HG02970 (cell line): ENCODE results near the gene ACVR1B.

Experiments used
- ATAC-seq: cut with Tn5 transposase; IDR thresholded peaks from one replicate; pipeline ENCODE4 v1.9.1; 2021; ENCODE audit warnings: mild to moderate bottlenecking, moderate library complexity, moderate number of reproducible peaks; ENCODE audit not compliant: unreplicated experiment, low FRiP score

ACVR1B gene

GRCh38 chr12:51917041-51917590 lies 34.4 kb upstream of the ACVR1B start:
- ATAC-seq = no peak

- no peak for ATAC-seq
These were observed 33.6 kb upstream of the ACVR1B start for GRCh38 chr12:51917746-51918453.

GRCh38 chr12:51920046-51920445 lies 31.5 kb upstream of the ACVR1B start:
- ATAC-seq = no peak

GRCh38 chr12:51921017-51921725 lies 30.3 kb upstream of the ACVR1B start:
- ATAC-seq = no peak

- ATAC-seq = no peak
These were observed 29.4 kb upstream of the ACVR1B start for GRCh38 chr12:51922146-51922545.

DNA sequence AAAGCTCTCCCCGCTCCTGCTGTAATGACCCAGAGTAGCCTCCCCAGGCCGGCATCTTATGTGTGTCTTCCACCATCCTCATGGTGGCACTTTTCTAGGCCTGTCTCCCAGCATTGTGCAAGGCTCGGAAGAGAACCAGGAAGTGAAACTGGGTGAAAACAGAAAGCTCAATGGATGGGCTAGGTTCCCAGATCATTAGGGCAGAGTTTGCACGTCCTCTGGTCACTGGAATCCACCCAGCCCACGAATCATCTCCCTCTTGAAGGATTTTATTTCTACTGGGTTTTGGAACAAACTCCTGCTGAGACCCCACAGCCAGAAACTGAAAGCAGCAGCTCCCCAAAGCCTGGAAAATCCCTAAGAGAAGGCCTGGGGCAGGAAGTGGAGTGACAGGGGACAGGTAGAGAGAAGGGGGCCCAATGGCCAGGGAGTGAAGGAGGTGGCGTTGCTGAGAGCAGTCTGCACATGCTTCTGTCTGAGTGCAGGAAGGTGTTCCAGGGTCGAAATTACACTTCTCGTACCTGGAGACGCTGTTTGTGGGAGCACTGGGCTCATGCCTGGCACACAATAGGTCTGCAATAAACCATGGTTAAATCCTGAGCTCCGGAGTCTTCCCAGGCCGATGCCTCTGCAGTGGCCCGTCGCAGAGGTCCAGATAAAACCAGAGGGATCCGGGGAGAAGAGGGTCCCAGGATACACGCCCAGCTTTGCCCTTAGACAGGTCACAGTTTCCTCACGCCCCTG lies 28.6 kb upstream of the ACVR1B start:
- ATAC-seq = no peak

GRCh38 chr12:51923506-51924365 lies 27.8 kb upstream of the ACVR1B start:
- no peak for ATAC-seq

DNA sequence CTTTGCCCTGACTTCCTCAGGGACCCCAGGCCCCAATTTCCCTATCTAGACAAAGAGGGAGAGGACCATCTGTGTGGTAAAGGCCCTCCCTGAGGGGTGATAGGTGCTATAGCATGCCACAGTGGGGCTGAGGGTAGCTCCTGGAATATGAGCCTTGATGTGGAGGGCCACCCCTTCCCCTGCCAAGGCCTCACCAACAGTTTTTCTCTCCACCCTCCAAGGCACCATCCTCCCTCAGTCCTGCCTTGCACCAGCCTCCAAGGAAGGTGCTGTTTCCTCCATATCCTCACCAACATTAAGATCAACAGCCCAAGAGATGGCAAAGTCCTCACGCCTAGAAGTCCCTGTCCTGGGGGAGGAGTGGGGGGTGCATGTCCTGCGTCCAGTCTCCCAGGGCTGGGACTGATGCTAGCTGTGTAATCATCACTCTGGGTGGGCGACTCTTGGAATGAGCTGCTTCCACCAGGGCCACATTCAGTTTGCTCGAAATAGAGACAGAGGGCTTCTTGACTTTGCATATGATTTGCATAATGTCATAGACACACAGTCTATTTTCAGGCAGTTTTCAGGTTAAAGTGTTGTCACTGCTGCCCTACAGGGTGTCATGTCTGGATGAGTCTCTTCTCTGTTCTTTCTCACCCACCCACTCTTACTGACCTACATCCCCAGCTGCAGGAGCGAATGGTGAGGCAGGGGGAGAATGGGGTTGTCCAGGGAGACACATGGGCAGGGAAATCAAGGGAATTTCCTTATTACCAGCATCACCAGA lies 26.8 kb upstream of the ACVR1B start:
- ATAC-seq = no peak

GRCh38 chr12:51925346-51926063 lies 26.0 kb upstream of the ACVR1B start:
- no peak for ATAC-seq

GRCh38 chr12:51926064-51926632 lies 25.4 kb upstream of the ACVR1B start:
- no peak for ATAC-seq

- no peak for ATAC-seq
These were observed 24.8 kb upstream of the ACVR1B start for GRCh38 chr12:51926718-51927117.

- ATAC-seq = no peak
These were observed 19.1 kb upstream of the ACVR1B start for GRCh38 chr12:51932218-51933076.

DNA sequence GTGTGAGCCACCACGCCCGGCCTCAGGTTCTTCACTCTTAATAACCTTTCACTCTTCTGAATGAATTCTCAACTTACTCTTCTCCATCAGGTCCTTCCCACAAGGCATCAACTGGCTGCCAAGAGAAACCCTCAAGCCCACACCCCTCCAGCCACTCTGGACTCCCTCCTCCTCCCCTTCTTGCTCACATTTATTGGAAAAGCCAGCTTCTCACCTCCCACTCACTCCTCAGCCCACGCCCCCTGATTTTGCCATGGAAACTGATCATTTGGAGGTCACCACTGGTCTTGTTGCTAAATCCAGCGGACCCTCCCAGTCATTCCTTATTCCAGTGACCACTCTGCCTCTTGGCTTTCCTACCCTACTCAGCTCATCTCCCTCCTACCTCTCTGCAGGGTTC lies 17.4 kb upstream of the ACVR1B start:
- no peak for ATAC-seq

GRCh38 chr12:51937926-51938325 lies 13.6 kb upstream of the ACVR1B start:
- no peak for ATAC-seq

DNA sequence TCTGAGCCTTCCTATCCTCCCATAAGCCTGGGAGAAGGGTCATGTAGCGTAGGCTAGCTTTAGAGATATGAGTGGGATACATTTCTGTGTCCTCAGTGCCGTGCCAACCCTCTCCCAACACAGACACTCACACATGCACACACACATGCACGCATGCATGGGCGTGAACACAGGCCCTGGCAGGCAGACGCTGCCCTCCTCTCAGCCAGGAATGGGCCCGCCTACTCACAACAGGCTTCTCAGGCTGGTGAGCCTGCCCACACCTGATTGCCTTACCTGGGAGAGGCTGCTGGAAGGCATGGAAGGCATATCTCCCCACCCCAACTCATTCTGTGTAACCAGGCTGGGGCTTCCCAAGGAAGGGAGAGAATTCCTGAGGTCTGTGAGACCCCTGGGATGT lies 12.8 kb upstream of the ACVR1B start:
- ATAC-seq = no peak

DNA sequence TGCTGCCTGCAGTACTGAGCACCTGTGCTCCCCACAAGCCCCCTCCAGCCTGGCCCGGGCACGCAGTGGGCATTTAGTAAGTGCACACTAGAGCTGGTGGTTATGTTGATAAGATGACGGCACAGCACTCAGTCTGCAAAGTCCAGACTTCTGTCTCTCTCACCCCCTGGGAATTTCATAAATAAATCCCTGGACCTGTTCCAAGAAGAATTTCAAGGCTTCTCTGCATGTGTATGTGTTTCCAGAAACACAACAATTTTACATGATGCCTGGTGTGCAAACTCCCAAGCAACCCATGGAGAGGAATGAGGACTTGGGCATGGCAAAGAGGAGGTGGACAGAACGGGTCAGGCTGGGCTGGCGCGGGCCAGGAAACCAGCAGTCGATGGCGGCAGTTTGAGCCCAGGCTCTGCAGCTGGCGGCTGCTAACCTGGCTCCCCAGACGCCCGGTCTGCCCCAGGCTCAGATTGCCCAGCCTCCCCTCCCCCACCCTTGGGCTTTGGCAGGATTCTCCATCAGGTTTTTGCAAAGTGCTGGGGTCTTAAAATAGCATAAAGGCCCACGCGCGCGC lies 10.4 kb upstream of the ACVR1B start:
- ATAC-seq = no peak

DNA sequence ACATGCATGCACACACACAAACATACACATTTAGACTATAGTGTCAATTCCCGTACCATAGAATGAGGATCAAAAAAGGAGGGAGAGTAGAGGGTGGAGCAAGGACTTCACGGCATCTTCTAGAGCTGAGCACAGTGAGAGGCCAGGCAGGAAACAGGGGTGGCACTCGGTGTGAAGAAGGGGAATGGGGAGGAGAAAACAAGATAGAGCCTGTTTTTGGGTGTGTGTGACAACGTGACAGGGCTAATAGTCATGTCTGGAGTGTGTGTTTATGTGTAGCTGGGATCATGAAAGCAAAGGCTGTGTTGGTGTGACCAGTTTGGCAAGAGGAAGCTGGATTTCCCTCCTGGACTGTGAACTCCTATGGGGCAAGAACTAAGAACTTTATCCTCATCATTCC lies 9.9 kb upstream of the ACVR1B start:
- no peak for ATAC-seq
